GM12864 (cell line): ENCODE results near the gene SMIM22.

ENCODE experiments used
- DNase-seq: peaks from one replicate; pipeline ENCODE4 v3.0.0-alpha.2; 2011; ENCODE audit warnings: low read depth
- H3K4me3 ChIP-seq: 2 replicates; pipeline ENCODE4 v1.5.1; 2011; ENCODE audit warnings: mild to moderate bottlenecking, low read depth, low read length, control low read depth
- CTCF ChIP-seq: IDR thresholded peaks from 2 replicates; pipeline ENCODE4 v1.5.1; 2011; ENCODE audit warnings: low read depth, mild to moderate bottlenecking, moderate library complexity, low read length, control low read depth, inconsistent platforms; ENCODE audit errors: missing control alignments

Gene SMIM22

GRCh38 chr16:4811242-4811641 is 16.1 kb downstream of the SMIM22 start:
- no peak for DNase-seq
- H3K4me3 ChIP-seq: no peak overlapping the region
- no peak for TF ChIP-seq CTCF

GRCh38 chr16:4811773-4812172 is 16.6 kb downstream of the SMIM22 start:
- TF ChIP-seq CTCF: no peak
- H3K4me3 ChIP-seq: no peak overlapping the region
- DNase-seq: no peak

GRCh38 chr16:4813251-4814003 is 18.3 kb downstream of the SMIM22 start:
- DNase-seq: no peak
- TF ChIP-seq CTCF: no peak
- no peak overlapping the region for H3K4me3 ChIP-seq

- TF ChIP-seq CTCF: no peak
- no peak overlapping the region for H3K4me3 ChIP-seq
- no peak for DNase-seq
Measured at GRCh38 chr16:4814046-4814445, 18.9 kb downstream of the SMIM22 start.

GRCh38 chr16:4814542-4815173 is 19.5 kb downstream of the SMIM22 start:
- DNase-seq: no peak
- TF ChIP-seq CTCF: no peak
- H3K4me3 ChIP-seq: no peak overlapping the region

GRCh38 chr16:4820652-4821051 is 25.5 kb downstream of the SMIM22 start:
- H3K4me3 ChIP-seq: no peak overlapping the region
- no peak for DNase-seq
- TF ChIP-seq CTCF: no peak

- no peak for DNase-seq
- no peak overlapping the region for H3K4me3 ChIP-seq
- no peak for TF ChIP-seq CTCF
Measured at GRCh38 chr16:4825196-4825595, 30.0 kb downstream of the SMIM22 start.
